ENCODE results near the gene LIPG.

The LIPG gene

GRCh38 chr18:49591775-49592174 lies 29.9 kb downstream of the LIPG start:
- H3K36me3 Mint-ChIP-seq: no peaks in the 10 kb centered on the region
- H3K27ac Mint-ChIP-seq: no peak overlapping the region
- ATAC-seq (ENCODE audit: low read depth) (no peak), DNase-seq (ENCODE audit: low spot score in 2 of 2) (no peak)
- H3K9me3 Mint-ChIP-seq: no peaks in the 10 kb centered on the region
- H3K27me3 Mint-ChIP-seq: peaks cover 12% of the 10 kb centered on the region
- no peak overlapping the region for H3K4me3 Mint-ChIP-seq
- H3K4me1 Mint-ChIP-seq: no peaks in the 10 kb centered on the region

GRCh38 chr18:49596687-49597086 lies 34.8 kb downstream of the LIPG start:
- ATAC-seq (ENCODE audit: low read depth) (no peak), DNase-seq (ENCODE audit: low spot score in 2 of 2) (no peak)
- peaks cover 4% of the 10 kb centered on the region for H3K4me1 Mint-ChIP-seq
- peaks cover 8% of the 10 kb centered on the region for H3K27me3 Mint-ChIP-seq
- H3K4me3 Mint-ChIP-seq: no peak overlapping the region
- H3K36me3 Mint-ChIP-seq: no peaks in the 10 kb centered on the region
- H3K9me3 Mint-ChIP-seq: peaks cover 1% of the 10 kb centered on the region
- no peak overlapping the region for H3K27ac Mint-ChIP-seq

GRCh38 chr18:49597157-49597931 lies 35.5 kb downstream of the LIPG start:
- H3K4me1 Mint-ChIP-seq: peaks cover 4% of the 10 kb centered on the region
- H3K9me3 Mint-ChIP-seq: peaks cover 1% of the 10 kb centered on the region
- no peaks in the 10 kb centered on the region for H3K36me3 Mint-ChIP-seq
- no peak for ATAC-seq (ENCODE audit: low read depth)
- no peak overlapping the region for H3K27ac Mint-ChIP-seq
- H3K27me3 Mint-ChIP-seq: peaks cover 10% of the 10 kb centered on the region
- no peak for DNase-seq (ENCODE audit: low spot score in 2 of 2)
- H3K4me3 Mint-ChIP-seq: no peak overlapping the region

GRCh38 chr18:49601211-49601610 lies 39.4 kb downstream of the LIPG start:
- Mint-ChIP-seq H3K27ac (no peak overlapping the region), H3K27me3 (peaks cover 10% of the 10 kb centered on the region), H3K9me3 (peaks cover 5% of the 10 kb centered on the region), H3K36me3 (no peaks in the 10 kb centered on the region), H3K4me1 (peaks cover 4% of the 10 kb centered on the region), H3K4me3 (no peak overlapping the region)
- no peak for ATAC-seq (ENCODE audit: low read depth)
- DNase-seq (ENCODE audit: low spot score in 2 of 2): no peak

GRCh38 chr18:49608366-49609255 lies 46.8 kb downstream of the LIPG start:
- Mint-ChIP-seq H3K27me3 (peaks cover 13% of the 10 kb centered on the region), H3K36me3 (no peaks in the 10 kb centered on the region), H3K4me3 (no peak overlapping the region), H3K27ac (no peak overlapping the region), H3K9me3 (peaks cover 3% of the 10 kb centered on the region), H3K4me1 (no peaks in the 10 kb centered on the region)
- ATAC-seq (ENCODE audit: low read depth) (no peak), DNase-seq (ENCODE audit: low spot score in 2 of 2) (no peak)

GRCh38 chr18:49609256-49610021 lies 47.6 kb downstream of the LIPG start:
- ATAC-seq (ENCODE audit: low read depth) (no peak), DNase-seq (ENCODE audit: low spot score in 2 of 2) (no peak)
- Mint-ChIP-seq H3K4me1 (no peaks in the 10 kb centered on the region), H3K4me3 (no peak overlapping the region), H3K27ac (no peak overlapping the region), H3K36me3 (no peaks in the 10 kb centered on the region), H3K9me3 (peaks cover 3% of the 10 kb centered on the region), H3K27me3 (peaks cover 15% of the 10 kb centered on the region)

GRCh38 chr18:49610022-49610445 lies 48.2 kb downstream of the LIPG start:
- DNase-seq (ENCODE audit: low spot score in 2 of 2) (no peak), ATAC-seq (ENCODE audit: low read depth) (no peak)
- H3K4me3 Mint-ChIP-seq: no peak overlapping the region
- H3K4me1 Mint-ChIP-seq: no peaks in the 10 kb centered on the region
- no peak overlapping the region for H3K27ac Mint-ChIP-seq
- peaks cover 3% of the 10 kb centered on the region for H3K9me3 Mint-ChIP-seq
- H3K36me3 Mint-ChIP-seq: no peaks in the 10 kb centered on the region
- peaks cover 14% of the 10 kb centered on the region for H3K27me3 Mint-ChIP-seq

GRCh38 chr18:49611316-49611715 lies 49.5 kb downstream of the LIPG start:
- Mint-ChIP-seq H3K27me3 (peaks cover 13% of the 10 kb centered on the region), H3K4me1 (no peaks in the 10 kb centered on the region), H3K9me3 (no peaks in the 10 kb centered on the region), H3K27ac (no peak overlapping the region), H3K4me3 (no peak overlapping the region), H3K36me3 (no peaks in the 10 kb centered on the region)
- no peak for ATAC-seq (ENCODE audit: low read depth)
- no peak for DNase-seq (ENCODE audit: low spot score in 2 of 2)

- Mint-ChIP-seq H3K27me3 (peaks cover 13% of the 10 kb centered on the region), H3K4me3 (no peak overlapping the region), H3K9me3 (no peaks in the 10 kb centered on the region), H3K4me1 (no peaks in the 10 kb centered on the region), H3K36me3 (no peaks in the 10 kb centered on the region), H3K27ac (no peak overlapping the region)
- ATAC-seq (ENCODE audit: low read depth) (no peak), DNase-seq (ENCODE audit: low spot score in 2 of 2) (no peak)
Measured at GRCh38 chr18:49612515-49613033, 50.7 kb downstream of the LIPG start.

- Mint-ChIP-seq H3K27ac (no peak overlapping the region), H3K27me3 (peaks cover 12% of the 10 kb centered on the region), H3K9me3 (no peaks in the 10 kb centered on the region), H3K4me1 (no peaks in the 10 kb centered on the region), H3K4me3 (no peak overlapping the region), H3K36me3 (no peaks in the 10 kb centered on the region)
- ATAC-seq (ENCODE audit: low read depth) (no peak), DNase-seq (ENCODE audit: low spot score in 2 of 2) (no peak)
Measured at GRCh38 chr18:49613141-49613640, 51.3 kb downstream of the LIPG start.

- H3K36me3 Mint-ChIP-seq: no peaks in the 10 kb centered on the region
- ATAC-seq (ENCODE audit: low read depth) (no peak), DNase-seq (ENCODE audit: low spot score in 2 of 2) (no peak)
- H3K9me3 Mint-ChIP-seq: no peaks in the 10 kb centered on the region
- no peak overlapping the region for H3K27ac Mint-ChIP-seq
- no peaks in the 10 kb centered on the region for H3K4me1 Mint-ChIP-seq
- peaks cover 9% of the 10 kb centered on the region for H3K27me3 Mint-ChIP-seq
- no peak overlapping the region for H3K4me3 Mint-ChIP-seq
Measured at GRCh38 chr18:49613641-49614151, 51.8 kb downstream of the LIPG start.

- H3K36me3 Mint-ChIP-seq: no peaks in the 10 kb centered on the region
- H3K4me1 Mint-ChIP-seq: no peaks in the 10 kb centered on the region
- H3K27ac Mint-ChIP-seq: no peak overlapping the region
- no peak overlapping the region for H3K4me3 Mint-ChIP-seq
- H3K27me3 Mint-ChIP-seq: peaks cover 14% of the 10 kb centered on the region
- ATAC-seq (ENCODE audit: low read depth) (no peak), DNase-seq (ENCODE audit: low spot score in 2 of 2) (no peak)
- no peaks in the 10 kb centered on the region for H3K9me3 Mint-ChIP-seq
Measured at GRCh38 chr18:49616618-49617328, 54.9 kb downstream of the LIPG start.

GRCh38 chr18:49617329-49617695 lies 55.5 kb downstream of the LIPG start:
- Mint-ChIP-seq H3K4me3 (no peak overlapping the region), H3K36me3 (no peaks in the 10 kb centered on the region), H3K4me1 (no peaks in the 10 kb centered on the region), H3K27ac (no peak overlapping the region), H3K27me3 (peaks cover 14% of the 10 kb centered on the region), H3K9me3 (no peaks in the 10 kb centered on the region)
- DNase-seq (ENCODE audit: low spot score in 2 of 2) (no peak), ATAC-seq (ENCODE audit: low read depth) (no peak)

Data from memory B cell (primary cell).